ENCODE measurements around the gene NGEF.

DNA sequence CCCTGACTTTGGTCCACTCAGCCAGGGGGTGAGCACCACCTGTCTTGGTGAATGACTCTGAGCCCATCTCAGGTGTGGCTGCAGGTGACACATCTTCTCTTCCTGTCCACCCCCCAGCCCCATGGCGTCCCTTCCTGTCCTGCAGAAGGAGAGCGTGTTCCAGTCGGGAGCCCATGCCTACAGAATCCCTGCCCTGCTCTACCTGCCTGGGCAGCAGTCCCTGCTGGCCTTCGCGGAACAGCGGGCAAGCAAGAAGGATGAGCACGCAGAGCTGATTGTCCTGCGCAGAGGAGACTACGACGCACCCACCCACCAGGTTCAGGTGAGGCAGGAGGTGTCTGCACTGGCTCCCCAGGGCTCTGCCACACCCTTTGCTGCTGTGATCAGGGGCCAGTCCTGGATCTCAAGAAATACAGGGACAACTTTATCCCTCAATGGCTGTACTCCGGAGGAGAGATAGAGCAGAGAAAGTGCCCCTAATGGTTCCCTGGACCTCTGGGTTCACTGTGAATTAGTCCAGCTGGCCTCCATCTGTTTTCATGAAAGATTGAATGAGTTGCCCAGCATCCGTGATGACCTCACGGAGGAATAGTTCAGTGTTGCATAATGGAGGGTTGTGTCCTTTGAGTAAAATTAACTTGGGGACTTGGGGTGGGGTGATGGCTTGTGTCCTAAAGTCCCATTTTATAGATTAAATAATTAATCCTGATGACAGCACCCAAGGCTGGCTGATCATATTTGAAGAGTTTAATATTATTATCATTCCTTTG is 19.7 kb upstream of the NGEF start, which contains the start of gene NEU2:
- no peak for TF ChIP-seq ZNF274 (IDR thresholded peaks at IDR 0.05; ENCODE audit: low read depth, low read length)
- no peak for TF ChIP-seq YY1 (IDR thresholded peaks at IDR 0.05; ENCODE audit: insufficient read depth, insufficient read length)
